Measurements from ENCODE around the gene LMNA. TPM values are rescaled to one million over a fixed set of nuclear protein-coding genes. Genes with fewer than 3 reads are reported as not detected.
A peak's percentile ranks its signal among the peaks of the same experiment; 100 is the strongest.

The LMNA gene
- total RNA-seq, 2 experiments from 2014 or later: 435 to 455 TPM

GRCh38 chr1:156126630-156127534 is 12.4 kb downstream of the LMNA start:
- intact Hi-C loops (cut with DNase I, micrococcal nuclease): loop anchor here (1.0 kb wide), 2 partner anchors 21 to 30 kb away; no protein-coding TSS in a partner anchor
- no peak for TF ChIP-seq CTCF (IDR thresholded peaks at IDR 0.05)
- peaks cover 5% of the 10 kb centered on the region for H3K27me3 Mint-ChIP-seq
- H3K27me3 ChIP-seq (ENCODE audit: control insufficient read depth in 1 of 2, insufficient read depth in 2 of 2, low read length in 2 of 2): no peaks in the 10 kb centered on the region
- H3K4me1 Mint-ChIP-seq (ENCODE audit: low read depth): peaks cover 70% of the 10 kb centered on the region
- H3K4me3 ChIP-seq (ENCODE audit: low read length): no peak overlapping the region
- ATAC-seq (ENCODE audit: poor library complexity) (peak; percentile 73), DNase-seq (peak; percentile 55 to 97 (median 76))
- H3K9me3 Mint-ChIP-seq: no peaks in the 10 kb centered on the region
- peaks cover 7% of the 10 kb centered on the region for H3K36me3 Mint-ChIP-seq (ENCODE audit: low read depth)
- ChIA-PET POLR2A (interaction anchor here (0.6 to 3.5 kb wide), 7 partner anchors 12 to 67 kb away, joined by 3 to 18 read pairs (median 7); partner anchors contain the start of genes LMNA and SLC25A44), CTCF (interaction anchor here (0.9 to 8.1 kb wide), 9 partner anchors 9 to 98 kb away, joined by 3 to 194 read pairs (median 13); partner anchors contain the start of gene LMNA)
- H3K4me1 ChIP-seq (ENCODE audit: insufficient read depth, low read length): peaks cover 84% of the 10 kb centered on the region
- peak overlapping the region; percentile 73 to 82 for H3K27ac ChIP-seq (ENCODE audit: low read depth in 1 of 2, low read length in 2 of 2)
- H3K36me3 ChIP-seq (ENCODE audit: insufficient read depth, low read length): peaks cover 11% of the 10 kb centered on the region
- peak overlapping the region; percentile 62 for H3K4me3 Mint-ChIP-seq
- H3K9me3 ChIP-seq (ENCODE audit: control insufficient read depth in 1 of 2, insufficient read depth in 1 of 2, low read length in 2 of 2): no peaks in the 10 kb centered on the region
- H3K27ac Mint-ChIP-seq: peak overlapping the region; percentile 68

- Histone ChIP-seq H3K9me3 (ENCODE audit: control insufficient read depth in 1 of 2, insufficient read depth in 1 of 2, low read length in 2 of 2) (no peaks in the 10 kb centered on the region), H3K36me3 (ENCODE audit: insufficient read depth, low read length) (peaks cover 11% of the 10 kb centered on the region), H3K4me3 (ENCODE audit: low read length) (no peak overlapping the region), H3K27me3 (ENCODE audit: control insufficient read depth in 1 of 2, insufficient read depth in 2 of 2, low read length in 2 of 2) (no peaks in the 10 kb centered on the region), H3K27ac (ENCODE audit: low read depth in 1 of 2, low read length in 2 of 2) (no peak overlapping the region), H3K4me1 (ENCODE audit: insufficient read depth, low read length) (peaks cover 75% of the 10 kb centered on the region)
- CTCF ChIA-PET: interaction anchor here (0.8 to 8.1 kb wide), 6 partner anchors 10 to 97 kb away, joined by 3 to 194 read pairs (median 14); partner anchors contain the start of gene LMNA
- H3K36me3 Mint-ChIP-seq (ENCODE audit: low read depth): peaks cover 7% of the 10 kb centered on the region
- H3K4me1 Mint-ChIP-seq (ENCODE audit: low read depth): peaks cover 67% of the 10 kb centered on the region
- TF ChIP-seq CTCF (IDR thresholded peaks at IDR 0.05): no peak
- no peak overlapping the region for H3K27ac Mint-ChIP-seq
- peak in 1 of 14 experiments; percentile 22 for DNase-seq
- no peak for ATAC-seq (ENCODE audit: poor library complexity)
- intact Hi-C loops (cut with DNase I, micrococcal nuclease): no loop called here
- peak overlapping the region; percentile 34 for H3K4me3 Mint-ChIP-seq
- H3K27me3 Mint-ChIP-seq: peaks cover 5% of the 10 kb centered on the region
- H3K9me3 Mint-ChIP-seq: no peaks in the 10 kb centered on the region
- POLR2A ChIA-PET: interaction anchor here (0.7 to 3.5 kb wide), 8 partner anchors 13 to 152 kb away, joined by 3 to 18 read pairs (median 6); partner anchors contain the start of gene LMNA
These were observed 13.8 kb downstream of the LMNA start for GRCh38 chr1:156128308-156128653.

GRCh38 chr1:156128654-156129597 is 14.4 kb downstream of the LMNA start:
- no peaks in the 10 kb centered on the region for H3K27me3 ChIP-seq (ENCODE audit: control insufficient read depth in 1 of 2, insufficient read depth in 2 of 2, low read length in 2 of 2)
- DNase-seq (peak in 1 of 14 experiments; percentile 43), ATAC-seq (ENCODE audit: poor library complexity) (no peak)
- peaks cover 68% of the 10 kb centered on the region for H3K4me1 ChIP-seq (ENCODE audit: insufficient read depth, low read length)
- H3K27ac ChIP-seq (ENCODE audit: low read depth in 1 of 2, low read length in 2 of 2): no peak overlapping the region
- intact Hi-C loops (cut with DNase I, micrococcal nuclease): no loop called here
- ChIA-PET CTCF (interaction anchor here (0.8 to 8.1 kb wide), 11 partner anchors 9 to 96 kb away, joined by 3 to 194 read pairs (median 5); partner anchors contain the start of gene LMNA), POLR2A (interaction anchor here (0.7 to 3.5 kb wide), 10 partner anchors 14 to 152 kb away, joined by 3 to 18 read pairs (median 4); partner anchors contain the start of genes LMNA and PMF1)
- Mint-ChIP-seq H3K27ac (no peak overlapping the region), H3K4me1 (ENCODE audit: low read depth) (peaks cover 60% of the 10 kb centered on the region), H3K9me3 (no peaks in the 10 kb centered on the region), H3K27me3 (no peaks in the 10 kb centered on the region), H3K4me3 (peak overlapping the region; percentile 34), H3K36me3 (ENCODE audit: low read depth) (peaks cover 12% of the 10 kb centered on the region)
- no peaks in the 10 kb centered on the region for H3K9me3 ChIP-seq (ENCODE audit: control insufficient read depth in 1 of 2, insufficient read depth in 1 of 2, low read length in 2 of 2)
- no peak overlapping the region for H3K4me3 ChIP-seq (ENCODE audit: low read length)
- no peak for TF ChIP-seq CTCF (IDR thresholded peaks at IDR 0.05)
- peaks cover 14% of the 10 kb centered on the region for H3K36me3 ChIP-seq (ENCODE audit: insufficient read depth, low read length)

Data from CD4-positive, alpha-beta T cell (primary cell).